Measurements from ENCODE around the gene ADGRG1.

DNA sequence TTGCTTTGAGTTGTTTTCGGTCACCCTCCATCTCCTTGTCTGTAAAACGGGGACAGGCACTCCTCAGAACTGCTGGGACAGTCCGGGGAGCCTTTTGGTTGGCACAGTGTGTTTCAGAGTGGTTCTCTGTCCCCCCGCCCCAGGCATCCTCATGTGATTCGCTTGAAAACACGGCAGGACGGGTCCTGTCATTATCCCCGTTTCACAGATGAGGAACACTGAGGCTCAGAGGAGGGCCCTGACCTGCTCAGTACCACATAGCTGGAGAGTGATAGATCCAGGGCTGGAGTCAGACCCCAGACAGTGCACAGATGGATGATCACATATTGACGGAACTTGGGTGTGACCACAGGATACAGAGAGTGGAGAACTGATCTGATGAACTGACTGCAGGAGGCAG lies 13.5 kb upstream of the ADGRG1 start:
- TF ChIP-seq, protein P1, sequence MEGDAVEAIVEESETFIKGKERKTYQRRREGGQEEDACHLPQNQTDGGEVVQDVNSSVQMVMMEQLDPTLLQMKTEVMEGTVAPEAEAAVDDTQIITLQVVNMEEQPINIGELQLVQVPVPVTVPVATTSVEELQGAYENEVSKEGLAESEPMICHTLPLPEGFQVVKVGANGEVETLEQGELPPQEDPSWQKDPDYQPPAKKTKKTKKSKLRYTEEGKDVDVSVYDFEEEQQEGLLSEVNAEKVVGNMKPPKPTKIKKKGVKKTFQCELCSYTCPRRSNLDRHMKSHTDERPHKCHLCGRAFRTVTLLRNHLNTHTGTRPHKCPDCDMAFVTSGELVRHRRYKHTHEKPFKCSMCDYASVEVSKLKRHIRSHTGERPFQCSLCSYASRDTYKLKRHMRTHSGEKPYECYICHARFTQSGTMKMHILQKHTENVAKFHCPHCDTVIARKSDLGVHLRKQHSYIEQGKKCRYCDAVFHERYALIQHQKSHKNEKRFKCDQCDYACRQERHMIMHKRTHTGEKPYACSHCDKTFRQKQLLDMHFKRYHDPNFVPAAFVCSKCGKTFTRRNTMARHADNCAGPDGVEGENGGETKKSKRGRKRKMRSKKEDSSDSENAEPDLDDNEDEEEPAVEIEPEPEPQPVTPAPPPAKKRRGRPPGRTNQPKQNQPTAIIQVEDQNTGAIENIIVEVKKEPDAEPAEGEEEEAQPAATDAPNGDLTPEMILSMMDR (IDR thresholded peaks at IDR 0.05), result no peak
- no peak for TF ChIP-seq POLR2A (IDR thresholded peaks at IDR 0.05)
